ENCODE results near the gene SUSD3. TPM values are rescaled to one million over a fixed set of nuclear protein-coding genes. Genes with fewer than 3 reads are reported as not detected.

SUSD3 gene
- total and polyA plus RNA-seq, 4 donors = 4.1 to 19.2 (median 11.8) TPM

GRCh38 chr9:93026640-93027039 is 31.9 kb upstream of the SUSD3 start (continued):
- TF ChIP-seq NR2F2 (IDR thresholded peaks at IDR 0.05) = no peak

DNA sequence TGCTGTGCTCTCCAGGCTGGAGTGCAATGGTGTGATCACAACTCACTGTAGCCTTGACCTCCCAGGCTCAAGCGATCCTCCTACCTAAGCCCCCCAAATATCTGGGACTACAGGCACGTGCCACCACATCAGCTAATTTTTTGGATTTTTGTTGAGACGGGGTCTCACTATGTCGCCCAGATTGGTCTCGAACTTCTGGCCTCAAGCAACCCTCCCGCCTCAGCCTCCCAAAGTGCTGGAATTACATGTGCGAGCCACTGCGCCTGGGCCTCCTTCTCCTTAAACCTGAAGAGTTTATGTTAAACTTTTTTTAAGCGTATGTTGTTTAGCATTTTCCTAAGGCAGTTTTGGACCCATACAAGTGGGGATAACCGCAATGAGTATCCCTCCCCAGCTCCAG is 30.8 kb upstream of the SUSD3 start:
- H3K9ac ChIP-seq (ENCODE audit: low read depth in 1 of 2, low read length in 2 of 2) = no peak overlapping the region
- no peak overlapping the region for H3K4me3 ChIP-seq (ENCODE audit: low read depth in 1 of 3, low read length in 3 of 3)
- TF ChIP-seq FOXA1 (IDR thresholded peaks at IDR 0.05) (no peak), FOXA2 (IDR thresholded peaks at IDR 0.05) (no peak), TAF1 (conservative IDR thresholded peaks at IDR 0.05) (no peak), JUND (IDR thresholded peaks at IDR 0.05) (no peak)
- H3K27me3 ChIP-seq (ENCODE audit: control insufficient read depth in 4 of 4, insufficient read depth in 4 of 4, low read length in 3 of 4) = no peaks in the 10 kb centered on the region
- no peaks in the 10 kb centered on the region for H3K36me3 ChIP-seq (ENCODE audit: control insufficient read depth in 4 of 4, insufficient read depth in 3 of 4, low read depth in 1 of 4, low read length in 3 of 4)
- H3K27ac ChIP-seq (ENCODE audit: low read depth in 1 of 2, low read length in 2 of 2) = no peak overlapping the region
- 96% methylated on average over 10 of the region's 10 CpGs for WGBS
- H3K9me3 ChIP-seq (ENCODE audit: control insufficient read depth in 4 of 4, low read length in 3 of 4) = no peaks in the 10 kb centered on the region
- peaks cover 0 to 4% (median 2%) of the 10 kb centered on the region in 4 donors for H3K4me1 ChIP-seq (ENCODE audit: control insufficient read depth in 4 of 4, insufficient read depth in 4 of 4, low read length in 3 of 4)
- no peak for DNase-seq (ENCODE audit: low spot score)

GRCh38 chr9:93028448-93029006 is 30.0 kb upstream of the SUSD3 start:
- no peak for DNase-seq (ENCODE audit: low spot score)
- Histone ChIP-seq H3K9ac (ENCODE audit: low read depth in 1 of 2, low read length in 2 of 2) (no peak overlapping the region), H3K9me3 (ENCODE audit: control insufficient read depth in 4 of 4, low read length in 3 of 4) (no peaks in the 10 kb centered on the region), H3K36me3 (ENCODE audit: control insufficient read depth in 4 of 4, insufficient read depth in 3 of 4, low read depth in 1 of 4, low read length in 3 of 4) (no peaks in the 10 kb centered on the region), H3K4me3 (ENCODE audit: low read depth in 1 of 3, low read length in 3 of 3) (no peak overlapping the region), H3K27ac (ENCODE audit: low read depth in 1 of 2, low read length in 2 of 2) (no peak overlapping the region), H3K4me1 (ENCODE audit: control insufficient read depth in 4 of 4, insufficient read depth in 4 of 4, low read length in 3 of 4) (peaks cover 0 to 4% (median 2%) of the 10 kb centered on the region in 4 donors), H3K27me3 (ENCODE audit: control insufficient read depth in 4 of 4, insufficient read depth in 4 of 4, low read length in 3 of 4) (no peaks in the 10 kb centered on the region)
- 60% methylated on average over 6 of the region's 6 CpGs for WGBS
- TF ChIP-seq YY1 (IDR thresholded peaks at IDR 0.05) = no peak
- TF ChIP-seq ZBTB33 (IDR thresholded peaks at IDR 0.05) = no peak

DNA sequence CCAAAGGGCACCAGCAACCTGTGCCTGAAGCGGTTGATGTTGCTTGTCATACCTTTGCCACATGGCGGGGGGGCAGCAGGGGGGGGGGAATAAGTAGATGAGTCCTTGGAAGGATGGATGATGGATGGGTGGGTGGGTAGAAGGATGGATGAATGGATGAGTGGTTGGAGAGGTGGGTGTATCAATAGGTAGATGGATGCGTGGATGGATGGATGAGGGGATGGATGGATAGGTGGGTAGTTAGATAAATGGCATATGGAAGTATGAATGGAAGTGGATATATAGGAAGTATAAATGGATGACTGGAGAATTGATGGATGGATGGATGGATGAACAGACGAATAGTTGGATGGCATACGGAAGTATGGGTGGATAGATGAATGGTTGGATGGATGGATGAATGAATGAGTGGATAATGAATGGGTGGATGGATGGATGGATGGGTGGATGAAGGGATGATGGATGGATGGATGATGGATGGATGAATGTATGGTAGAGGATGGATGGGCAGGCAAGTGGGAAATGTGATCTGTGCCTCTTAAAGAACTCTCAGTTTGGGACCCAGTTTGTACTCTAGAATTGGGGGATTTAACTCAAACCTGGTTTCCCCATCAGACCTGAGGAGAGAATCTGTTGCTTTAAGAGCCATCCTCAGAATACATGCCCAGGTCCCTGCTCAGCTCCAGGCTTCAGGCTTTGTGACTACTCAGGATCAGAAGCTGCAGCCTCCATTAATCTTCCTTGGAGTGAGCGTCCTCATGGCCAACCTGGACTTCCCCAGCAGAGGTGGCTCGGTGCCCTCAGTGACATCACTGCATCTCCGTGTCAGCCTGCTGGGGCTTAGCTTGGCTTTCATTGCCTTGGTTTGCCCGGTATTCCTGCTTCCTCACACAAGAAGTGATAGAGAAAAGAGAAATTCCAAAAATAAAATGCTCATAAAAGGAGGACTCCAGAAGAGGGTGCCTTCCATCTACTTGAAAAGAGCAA is 27.6 kb upstream of the SUSD3 start:
- DNase-seq (ENCODE audit: low spot score) = no peak
- Histone ChIP-seq H3K9ac (ENCODE audit: low read depth in 1 of 2, low read length in 2 of 2) (no peak overlapping the region), H3K4me1 (ENCODE audit: control insufficient read depth in 4 of 4, insufficient read depth in 4 of 4, low read length in 3 of 4) (no peaks in the 10 kb centered on the region), H3K27me3 (ENCODE audit: control insufficient read depth in 4 of 4, insufficient read depth in 4 of 4, low read length in 3 of 4) (no peaks in the 10 kb centered on the region), H3K9me3 (ENCODE audit: control insufficient read depth in 4 of 4, low read length in 3 of 4) (no peaks in the 10 kb centered on the region), H3K4me3 (ENCODE audit: low read depth in 1 of 3, low read length in 3 of 3) (no peak overlapping the region), H3K36me3 (ENCODE audit: control insufficient read depth in 4 of 4, insufficient read depth in 3 of 4, low read depth in 1 of 4, low read length in 3 of 4) (no peaks in the 10 kb centered on the region), H3K27ac (ENCODE audit: low read depth in 1 of 2, low read length in 2 of 2) (no peak overlapping the region)
- TF ChIP-seq FOXA2 (IDR thresholded peaks at IDR 0.05) (no peak), YY1 (IDR thresholded peaks at IDR 0.05) (no peak)
- WGBS = 88% methylated on average over 9 of the region's 9 CpGs
